KMS-11 (cell line): Measurements from ENCODE around the gene MRPL53.

Experiments
- H2AFZ ChIP-seq: fragments of 200-600 bp; sonication (generic); 2 replicates; pipeline ENCODE4 v1.6.1; 2016; ENCODE audit warnings: antibody characterized with exemption, mixed run types, low read depth
- H3K27ac ChIP-seq: fragments of 200-600 bp; sonication (generic); 2 replicates; pipeline ENCODE4 v1.6.1; 2016; ENCODE audit warnings: mild to moderate bottlenecking, mixed run types
- H3K27me3 ChIP-seq: fragments of 200-600 bp; sonication (generic); 2 replicates; pipeline ENCODE4 v1.6.1; 2017; ENCODE audit warnings: mild to moderate bottlenecking, low read depth, mixed run types, moderate library complexity; ENCODE audit not compliant: insufficient read depth
- H3K36me3 ChIP-seq: fragments of 200-600 bp; sonication (generic); 2 replicates; pipeline ENCODE4 v1.6.1; 2017; ENCODE audit warnings: mild to moderate bottlenecking, mixed run types; ENCODE audit not compliant: insufficient read depth
- H3K4me1 ChIP-seq: fragments of 200-600 bp; sonication (generic); 2 replicates; pipeline ENCODE4 v1.6.1; 2016; ENCODE audit warnings: mild to moderate bottlenecking, low read depth, mixed run types; ENCODE audit not compliant: poor library complexity, severe bottlenecking
- H3K4me2 ChIP-seq: fragments of 200-600 bp; sonication (generic); 2 replicates; pipeline ENCODE4 v1.7.0; 2016; ENCODE audit warnings: mild to moderate bottlenecking, mixed run types
- H3K4me3 ChIP-seq: fragments of 200-600 bp; sonication (generic); IDR thresholded peaks from 2 replicates; pipeline ENCODE4 v1.6.1; 2017; ENCODE audit warnings: low read depth, low read length, mixed read lengths; ENCODE audit not compliant: insufficient read depth
- H3K79me2 ChIP-seq: fragments of 200-600 bp; sonication (generic); 2 replicates; pipeline ENCODE4 v1.6.1; 2016; ENCODE audit warnings: low read depth, mixed run types; ENCODE audit not compliant: insufficient read depth
- H3K9ac ChIP-seq: fragments of 200-600 bp; sonication (generic); 2 replicates; pipeline ENCODE4 v1.6.1; 2016; ENCODE audit warnings: mild to moderate bottlenecking, mixed run types
- H4K20me1 ChIP-seq: fragments of 200-600 bp; sonication (generic); 2 replicates; pipeline ENCODE4 v1.6.1; 2016; ENCODE audit warnings: mild to moderate bottlenecking, mixed run types; ENCODE audit not compliant: insufficient read depth
- TF ChIP-seq, protein P1 (sequence below): fragments of 200-600 bp; sonication (generic); conservative IDR thresholded peaks from 2 replicates; pipeline ENCODE4 v1.6.1; 2017; ENCODE audit warnings: low read depth, mild to moderate bottlenecking, antibody characterized with exemption, low read length, moderate library complexity, mixed read lengths

Gene MRPL53

GRCh38 chr2:74505448-74506246 is 33.2 kb upstream of the MRPL53 start:
- Histone ChIP-seq H3K4me3 (no peak overlapping the region), H3K36me3 (no peaks in the 10 kb centered on the region), H3K9ac (no peak overlapping the region), H3K4me2 (peak overlapping the region; percentile 98), H3K27me3 (peaks cover 16% of the 10 kb centered on the region; the same call in 1 of the 2 replicates), H3K4me1 (peaks cover 29% of the 10 kb centered on the region), H3K27ac (no peak overlapping the region), H3K79me2 (peaks cover 13% of the 10 kb centered on the region), H4K20me1 (no peaks in the 10 kb centered on the region), H2AFZ (no peak overlapping the region)
- TF ChIP-seq, protein P1, sequence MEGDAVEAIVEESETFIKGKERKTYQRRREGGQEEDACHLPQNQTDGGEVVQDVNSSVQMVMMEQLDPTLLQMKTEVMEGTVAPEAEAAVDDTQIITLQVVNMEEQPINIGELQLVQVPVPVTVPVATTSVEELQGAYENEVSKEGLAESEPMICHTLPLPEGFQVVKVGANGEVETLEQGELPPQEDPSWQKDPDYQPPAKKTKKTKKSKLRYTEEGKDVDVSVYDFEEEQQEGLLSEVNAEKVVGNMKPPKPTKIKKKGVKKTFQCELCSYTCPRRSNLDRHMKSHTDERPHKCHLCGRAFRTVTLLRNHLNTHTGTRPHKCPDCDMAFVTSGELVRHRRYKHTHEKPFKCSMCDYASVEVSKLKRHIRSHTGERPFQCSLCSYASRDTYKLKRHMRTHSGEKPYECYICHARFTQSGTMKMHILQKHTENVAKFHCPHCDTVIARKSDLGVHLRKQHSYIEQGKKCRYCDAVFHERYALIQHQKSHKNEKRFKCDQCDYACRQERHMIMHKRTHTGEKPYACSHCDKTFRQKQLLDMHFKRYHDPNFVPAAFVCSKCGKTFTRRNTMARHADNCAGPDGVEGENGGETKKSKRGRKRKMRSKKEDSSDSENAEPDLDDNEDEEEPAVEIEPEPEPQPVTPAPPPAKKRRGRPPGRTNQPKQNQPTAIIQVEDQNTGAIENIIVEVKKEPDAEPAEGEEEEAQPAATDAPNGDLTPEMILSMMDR, result no peak

DNA sequence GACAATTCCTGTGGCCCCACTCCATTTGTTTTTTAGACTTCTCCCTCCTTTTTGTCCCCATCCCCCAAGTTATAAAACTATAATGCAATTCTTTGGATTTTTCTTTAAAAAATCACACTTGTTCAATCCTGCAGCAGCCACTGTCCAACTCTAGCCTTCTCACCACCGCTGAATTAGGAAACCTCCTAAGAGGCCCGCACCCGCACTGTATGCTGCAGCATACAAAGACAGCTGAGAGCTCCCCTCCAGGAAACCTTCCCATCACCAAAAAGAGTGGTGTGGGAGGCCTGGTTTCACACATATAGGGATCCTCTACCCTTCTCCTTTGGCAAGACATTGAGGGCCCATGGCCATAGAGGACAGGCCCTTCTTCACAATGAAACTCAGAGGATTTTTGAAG is 32.1 kb upstream of the MRPL53 start:
- no peak overlapping the region for H3K27ac ChIP-seq
- no peaks in the 10 kb centered on the region for H4K20me1 ChIP-seq
- H3K4me1 ChIP-seq, result peaks cover 29% of the 10 kb centered on the region
- TF ChIP-seq, protein P1, result no peak
- H3K27me3 ChIP-seq, result peaks cover 12% of the 10 kb centered on the region; the same call in 1 of the 2 replicates
- peaks cover 13% of the 10 kb centered on the region for H3K79me2 ChIP-seq
- no peak overlapping the region for H3K4me3 ChIP-seq
- no peak overlapping the region for H2AFZ ChIP-seq
- no peak overlapping the region for H3K9ac ChIP-seq
- no peak overlapping the region for H3K4me2 ChIP-seq
- H3K36me3 ChIP-seq, result no peaks in the 10 kb centered on the region

GRCh38 chr2:74503506-74504475 is 31.3 kb upstream of the MRPL53 start:
- no peak overlapping the region for H3K4me3 ChIP-seq
- H3K27ac ChIP-seq, result no peak overlapping the region
- peak overlapping the region; percentile 96 for H3K4me2 ChIP-seq
- TF ChIP-seq, protein P1, result no peak
- H2AFZ ChIP-seq, result peak overlapping the region; percentile 98
- peak overlapping the region; percentile 42; the same call in 1 of the 2 replicates for H3K9ac ChIP-seq
- peaks cover 12% of the 10 kb centered on the region; the same call in 1 of the 2 replicates for H3K27me3 ChIP-seq
- no peaks in the 10 kb centered on the region for H4K20me1 ChIP-seq
- H3K36me3 ChIP-seq, result no peaks in the 10 kb centered on the region
- H3K79me2 ChIP-seq, result peaks cover 13% of the 10 kb centered on the region
- peaks cover 29% of the 10 kb centered on the region for H3K4me1 ChIP-seq

DNA sequence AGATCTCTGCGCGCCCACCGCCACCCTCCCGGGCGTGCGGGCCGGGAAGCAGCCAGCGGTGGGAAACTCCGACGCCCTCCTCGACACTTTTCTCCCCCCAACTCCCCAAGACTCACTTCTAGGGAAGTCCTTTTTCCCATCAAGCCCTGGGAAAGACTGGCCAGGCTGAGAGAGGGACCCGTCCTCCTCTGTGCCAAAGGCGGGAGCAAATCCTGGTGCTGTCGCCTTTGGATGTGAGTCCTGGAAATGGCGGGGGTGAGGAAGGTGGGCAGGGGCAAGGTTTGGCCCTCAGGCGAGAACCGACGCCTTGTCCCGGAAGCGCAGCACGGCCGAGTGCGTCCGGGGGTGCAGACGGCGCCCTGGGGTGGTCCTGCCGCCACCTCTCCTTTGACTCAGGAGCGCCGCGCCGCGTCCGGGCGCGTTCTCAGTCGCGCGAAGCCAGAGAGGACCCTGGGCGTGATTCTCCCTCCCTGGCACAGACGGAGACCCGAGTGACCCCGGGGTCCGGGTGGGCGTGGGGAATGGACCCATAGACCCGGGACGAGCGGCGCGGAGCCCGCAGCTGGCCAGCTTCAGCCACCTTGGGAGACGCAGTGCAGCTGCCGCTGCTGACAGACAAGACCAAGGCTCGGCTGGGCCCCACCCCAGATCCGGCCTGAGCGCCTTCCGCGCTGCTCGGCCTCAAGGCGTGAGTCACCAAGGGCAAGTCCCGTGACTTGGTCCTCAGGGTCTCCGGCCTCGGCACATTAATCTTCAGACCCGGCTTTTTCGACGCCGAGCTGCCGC is 30.4 kb upstream of the MRPL53 start:
- Histone ChIP-seq H3K4me1 (peaks cover 23% of the 10 kb centered on the region), H3K27ac (no peak overlapping the region), H3K4me3 (no peak overlapping the region), H3K79me2 (peaks cover 13% of the 10 kb centered on the region), H2AFZ (peak overlapping the region; percentile 98), H3K36me3 (no peaks in the 10 kb centered on the region), H3K27me3 (peaks cover 12% of the 10 kb centered on the region; the same call in 1 of the 2 replicates), H4K20me1 (no peaks in the 10 kb centered on the region), H3K9ac (peak overlapping the region; percentile 42; the same call in 1 of the 2 replicates), H3K4me2 (peak overlapping the region; percentile 96)
- TF ChIP-seq, protein P1, result peak; percentile 40
